Measurements from ENCODE around the gene PRR4. TPM values are rescaled to one million over a fixed set of nuclear protein-coding genes. Genes with fewer than 3 reads are reported as not detected.

PRR4 gene
- total RNA-seq, 1 experiment from 2014 or later: 4.3 TPM

DNA sequence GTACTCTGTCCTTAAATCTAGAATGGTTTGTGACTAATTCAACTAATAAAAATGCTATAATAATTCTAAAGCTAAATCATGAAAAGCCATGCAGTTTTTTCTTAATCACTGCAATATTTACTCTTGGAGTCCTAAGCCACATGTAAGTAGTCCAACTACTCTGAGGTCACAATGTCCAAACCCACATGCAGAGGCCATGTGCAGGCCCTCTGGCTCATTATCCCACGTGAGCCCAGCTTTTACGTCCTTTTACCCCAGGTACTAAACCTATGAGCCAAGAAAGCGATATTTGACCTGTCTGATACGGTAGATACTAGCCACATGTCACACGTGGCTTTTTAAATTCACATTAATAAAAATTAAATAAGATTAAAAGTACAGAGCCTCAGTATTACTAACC lies 47.6 kb upstream of the PRR4 start:
- WGBS (ENCODE audit: extremely low coverage, insufficient read length, low lambda C conversion rate): no CpG with 5 or more reads among the region's 5 CpGs
- no peaks in the 10 kb centered on the region; a peak in 2 of 5 replicates for H3K9me3 Mint-ChIP-seq

More for the DNA sequence above, 47.6 kb upstream of the PRR4 start:
- Histone ChIP-seq H3K4ac (ENCODE audit: low read depth, low read length) (no peak overlapping the region), H4K5ac (ENCODE audit: insufficient read length, low read depth, low read length) (no peak overlapping the region), H2BK12ac (ENCODE audit: insufficient read length, low read depth, low read length) (no peak overlapping the region), H4K20me1 (ENCODE audit: control insufficient read depth, insufficient read depth, insufficient read length) (no peaks in the 10 kb centered on the region), H3K4me2 (ENCODE audit: insufficient read depth, insufficient read length, low read length) (no peak overlapping the region), H2BK120ac (ENCODE audit: low read depth, low read length, poor library complexity, severe bottlenecking) (no peak overlapping the region), H3K79me1 (ENCODE audit: insufficient read depth, low read depth, low read length, poor library complexity, severe bottlenecking) (no peaks in the 10 kb centered on the region), H3K9me3 (ENCODE audit: control insufficient read depth, low read depth, low read length) (no peaks in the 10 kb centered on the region), H3K23me2 (ENCODE audit: insufficient read length, low read depth, low read length, poor library complexity, severe bottlenecking) (no peaks in the 10 kb centered on the region), H3K56ac (ENCODE audit: insufficient read length, low read depth, low read length) (no peak overlapping the region), H3K79me2 (ENCODE audit: insufficient read depth, low read length) (no peaks in the 10 kb centered on the region), H3K27ac (ENCODE audit: insufficient read length, low read depth, low read length) (no peak overlapping the region), H3K18ac (ENCODE audit: insufficient read length, low read depth, low read length) (no peak overlapping the region), H2BK20ac (ENCODE audit: low read depth, low read length, poor library complexity, severe bottlenecking) (no peak overlapping the region), H2BK5ac (ENCODE audit: insufficient read length, low read length) (no peak overlapping the region), H4K8ac (replicated peaks; ENCODE audit: insufficient read length, low read depth, low read length) (no peak overlapping the region), H3K9ac (ENCODE audit: extremely low read depth, insufficient read length, low read length) (no peak overlapping the region), H3T11ph (ENCODE audit: low read length) (no peak overlapping the region), H3K4me1 (ENCODE audit: insufficient read depth, low read length) (no peaks in the 10 kb centered on the region), H3K27me3 (ENCODE audit: insufficient read depth, low read length) (no peaks in the 10 kb centered on the region), H3K23ac (ENCODE audit: insufficient read length, low read depth, low read length) (no peak overlapping the region), H3K14ac (ENCODE audit: insufficient read depth, low read length) (no peak overlapping the region), H2AK5ac (ENCODE audit: insufficient read length, low read length) (no peak overlapping the region), H2AFZ (ENCODE audit: low read length) (no peak overlapping the region), H4K91ac (ENCODE audit: insufficient read length, low read depth, low read length) (no peak overlapping the region), H2BK15ac (ENCODE audit: low read depth, low read length) (no peak overlapping the region)
- Mint-ChIP-seq H3K36me3 (ENCODE audit: insufficient read depth in 1 of 3, low read depth in 3 of 3) (no peaks in the 10 kb centered on the region), H3K27ac (no peak overlapping the region), H3K27me3 (ENCODE audit: low read depth) (no peaks in the 10 kb centered on the region), H3K4me1 (no peaks in the 10 kb centered on the region), H3K4me3 (no peak overlapping the region)
- no peak for DNase-seq
- TF ChIP-seq, protein P1, sequence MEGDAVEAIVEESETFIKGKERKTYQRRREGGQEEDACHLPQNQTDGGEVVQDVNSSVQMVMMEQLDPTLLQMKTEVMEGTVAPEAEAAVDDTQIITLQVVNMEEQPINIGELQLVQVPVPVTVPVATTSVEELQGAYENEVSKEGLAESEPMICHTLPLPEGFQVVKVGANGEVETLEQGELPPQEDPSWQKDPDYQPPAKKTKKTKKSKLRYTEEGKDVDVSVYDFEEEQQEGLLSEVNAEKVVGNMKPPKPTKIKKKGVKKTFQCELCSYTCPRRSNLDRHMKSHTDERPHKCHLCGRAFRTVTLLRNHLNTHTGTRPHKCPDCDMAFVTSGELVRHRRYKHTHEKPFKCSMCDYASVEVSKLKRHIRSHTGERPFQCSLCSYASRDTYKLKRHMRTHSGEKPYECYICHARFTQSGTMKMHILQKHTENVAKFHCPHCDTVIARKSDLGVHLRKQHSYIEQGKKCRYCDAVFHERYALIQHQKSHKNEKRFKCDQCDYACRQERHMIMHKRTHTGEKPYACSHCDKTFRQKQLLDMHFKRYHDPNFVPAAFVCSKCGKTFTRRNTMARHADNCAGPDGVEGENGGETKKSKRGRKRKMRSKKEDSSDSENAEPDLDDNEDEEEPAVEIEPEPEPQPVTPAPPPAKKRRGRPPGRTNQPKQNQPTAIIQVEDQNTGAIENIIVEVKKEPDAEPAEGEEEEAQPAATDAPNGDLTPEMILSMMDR (conservative IDR thresholded peaks at IDR 0.05): no peak

Measured in H9 (cell line).